ENCODE results near the gene PLEK2.

Gene PLEK2

DNA sequence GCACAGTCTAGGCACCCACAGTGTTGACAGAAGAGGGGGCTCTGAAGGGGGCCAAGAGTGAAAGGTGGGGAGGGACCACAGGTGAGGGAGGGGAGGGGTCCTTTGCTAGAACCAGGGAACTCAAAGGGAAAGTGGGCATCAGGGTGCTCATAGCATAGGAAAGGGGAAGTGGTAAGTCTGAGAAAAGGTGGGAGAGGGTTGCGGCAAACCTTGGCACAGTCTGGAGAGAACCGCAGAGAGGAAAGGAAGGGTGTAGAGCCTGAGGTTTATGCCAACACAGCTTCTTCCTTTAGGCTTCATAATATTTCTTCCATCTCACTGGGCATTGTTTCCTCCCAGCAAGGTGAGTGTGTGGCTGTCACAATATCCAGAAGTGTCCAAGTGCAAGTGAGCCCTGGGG, 11.5 kb upstream of the PLEK2 start:
- peak; percentile 80 to 91 (median 91) for DNase-seq
- whole genome bisulfite sequencing (ENCODE audit: insufficient coverage), result 20% methylated on average over 1 of the region's 2 CpGs
- Histone ChIP-seq H3K27me3 (replicated peaks in 2 of 5; ENCODE audit: control insufficient read depth in 4 of 5, insufficient read depth in 5 of 5, low read length in 4 of 5) (peaks cover 0 to 13% (median 4%) of the 10 kb centered on the region in 5 experiments), H3K9me3 (ENCODE audit: control extremely low read depth in 1 of 5, control insufficient read depth in 4 of 5, insufficient read depth in 2 of 5, low read depth in 1 of 5, low read length in 4 of 5) (no peaks in the 10 kb centered on the region), H3K4me1 (ENCODE audit: control extremely low read depth in 1 of 4, control insufficient read depth in 4 of 4, insufficient read depth in 4 of 4, low read length in 3 of 4) (peaks cover 0 to 25% (median 21%) of the 10 kb centered on the region in 4 experiments), H3K36me3 (ENCODE audit: control insufficient read depth in 4 of 4, insufficient read depth in 4 of 4, low read length in 3 of 4) (no peaks in the 10 kb centered on the region), H3K4me3 (ENCODE audit: control insufficient read depth in 1 of 7, extremely low read depth in 1 of 7, insufficient read depth in 4 of 7, low read depth in 2 of 7, low read length in 6 of 7) (peak overlapping the region in 2 of 7 experiments; percentile 42 to 43), H3K27ac (ENCODE audit: insufficient read depth in 1 of 2, low read depth in 1 of 2, low read length in 2 of 2, poor library complexity in 1 of 2, severe bottlenecking in 2 of 2) (no peak overlapping the region)
- CTCF ChIA-PET, result interaction anchor here (1.1 to 11.4 kb wide), 9 partner anchors 9 to 280 kb away, joined by 3 to 238 read pairs (median 4); no protein-coding TSS in a partner anchor
- POLR2A ChIA-PET, result interaction anchor here (1.0 kb wide), 1 partner anchor 9 kb away, joined by 3 read pairs; no protein-coding TSS in a partner anchor

DNA sequence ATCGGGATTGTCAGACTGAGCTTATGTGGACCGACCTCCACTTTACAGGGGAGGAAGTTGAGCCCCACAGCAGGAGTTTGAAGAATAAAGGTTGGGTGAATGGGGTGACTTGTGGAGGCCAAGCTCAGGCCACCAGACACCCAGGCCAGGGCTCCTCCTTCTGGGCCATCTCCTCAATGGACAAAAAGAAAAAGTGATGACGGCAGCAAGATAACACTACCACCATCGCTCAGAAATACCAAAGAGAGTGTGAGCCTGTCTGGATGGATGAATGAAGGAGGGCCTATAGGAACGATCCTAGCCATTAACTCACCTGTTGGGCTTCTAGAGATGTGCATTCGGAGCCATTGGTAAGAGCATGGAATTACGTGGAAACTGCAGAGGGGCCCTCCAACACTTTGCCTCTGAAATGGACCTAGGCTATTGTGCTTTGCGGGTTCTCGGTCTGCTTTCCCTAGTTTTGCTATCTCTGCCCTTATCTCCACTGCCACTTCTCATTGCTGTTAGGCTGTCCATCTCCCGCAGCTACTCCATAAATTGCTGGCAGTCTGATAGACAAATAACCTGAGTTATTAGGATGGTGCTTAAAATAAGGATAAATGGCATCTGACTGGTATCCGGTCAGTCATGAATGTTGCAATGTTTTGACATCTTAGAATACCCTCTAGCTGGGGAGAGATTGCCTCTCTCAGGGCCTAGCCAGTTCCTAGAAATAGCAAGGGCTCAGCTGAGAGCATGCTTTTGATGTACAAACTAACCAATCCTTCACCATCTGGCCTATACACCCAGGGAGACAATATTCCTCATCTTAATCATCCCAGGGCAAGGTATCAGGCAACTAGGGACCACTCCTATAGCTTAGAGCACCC, 9.6 kb upstream of the PLEK2 start:
- WGBS (ENCODE audit: insufficient coverage), result 98% methylated on average over 7 of the region's 11 CpGs
- no peaks in the 10 kb centered on the region for H3K9me3 ChIP-seq (ENCODE audit: control extremely low read depth in 1 of 5, control insufficient read depth in 4 of 5, insufficient read depth in 2 of 5, low read depth in 1 of 5, low read length in 4 of 5)
- POLR2A ChIA-PET, result no interaction called here
- CTCF ChIA-PET, result interaction anchor here (0.7 to 1.3 kb wide), 4 partner anchors 21 to 183 kb away, joined by 3 read pairs; no protein-coding TSS in a partner anchor
- H3K4me3 ChIP-seq (ENCODE audit: control insufficient read depth in 1 of 7, extremely low read depth in 1 of 7, insufficient read depth in 4 of 7, low read depth in 2 of 7, low read length in 6 of 7), result no peak overlapping the region
- no peak overlapping the region for H3K27ac ChIP-seq (ENCODE audit: insufficient read depth in 1 of 2, low read depth in 1 of 2, low read length in 2 of 2, poor library complexity in 1 of 2, severe bottlenecking in 2 of 2)
- no peak for DNase-seq
- H3K27me3 ChIP-seq (replicated peaks in 2 of 5; ENCODE audit: control insufficient read depth in 4 of 5, insufficient read depth in 5 of 5, low read length in 4 of 5), result peaks cover 0 to 9% (median 4%) of the 10 kb centered on the region in 5 experiments
- H3K36me3 ChIP-seq (ENCODE audit: control insufficient read depth in 4 of 4, insufficient read depth in 4 of 4, low read length in 3 of 4), result no peaks in the 10 kb centered on the region
- H3K4me1 ChIP-seq (ENCODE audit: control extremely low read depth in 1 of 4, control insufficient read depth in 4 of 4, insufficient read depth in 4 of 4, low read length in 3 of 4), result peaks cover 0 to 23% (median 18%) of the 10 kb centered on the region in 4 experiments

DNA sequence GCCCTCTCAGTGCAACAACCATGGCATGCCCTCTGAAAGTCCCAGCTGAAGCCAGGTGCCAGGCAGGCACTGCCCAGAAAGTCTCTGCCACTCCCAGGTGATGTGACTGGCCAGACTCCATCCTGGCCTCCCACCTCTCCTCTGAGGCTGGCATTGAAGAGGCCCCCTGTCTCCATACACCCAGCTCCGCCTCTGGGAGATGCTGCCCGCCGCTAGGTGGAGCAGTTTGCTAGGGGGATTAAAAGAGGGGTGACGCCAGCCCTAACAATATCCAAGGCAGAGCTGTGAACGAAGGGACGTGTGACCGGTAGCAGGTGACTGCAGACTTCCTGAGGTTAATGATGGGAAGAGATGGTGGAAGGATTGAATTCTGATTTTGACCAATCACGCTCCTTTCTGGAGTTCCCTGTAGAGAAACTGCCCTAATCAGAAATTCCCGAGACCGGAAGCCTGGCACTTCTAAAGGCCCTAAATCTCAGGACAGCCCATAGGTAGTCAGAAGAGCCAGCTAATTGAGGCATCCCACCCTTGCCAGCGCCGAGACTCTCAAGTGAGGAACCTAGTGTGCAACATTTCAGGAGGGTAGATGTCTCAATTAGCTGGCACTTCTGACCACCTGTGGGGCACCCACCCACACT, 8.3 kb upstream of the PLEK2 start:
- Histone ChIP-seq H3K4me3 (ENCODE audit: control insufficient read depth in 1 of 7, extremely low read depth in 1 of 7, insufficient read depth in 4 of 7, low read depth in 2 of 7, low read length in 6 of 7) (no peak overlapping the region), H3K27ac (ENCODE audit: insufficient read depth in 1 of 2, low read depth in 1 of 2, low read length in 2 of 2, poor library complexity in 1 of 2, severe bottlenecking in 2 of 2) (no peak overlapping the region), H3K36me3 (ENCODE audit: control insufficient read depth in 4 of 4, insufficient read depth in 4 of 4, low read length in 3 of 4) (no peaks in the 10 kb centered on the region), H3K9me3 (ENCODE audit: control extremely low read depth in 1 of 5, control insufficient read depth in 4 of 5, insufficient read depth in 2 of 5, low read depth in 1 of 5, low read length in 4 of 5) (no peaks in the 10 kb centered on the region), H3K27me3 (replicated peaks in 2 of 5; ENCODE audit: control insufficient read depth in 4 of 5, insufficient read depth in 5 of 5, low read length in 4 of 5) (peaks cover 0 to 5% (median 0%) of the 10 kb centered on the region in 5 experiments), H3K4me1 (ENCODE audit: control extremely low read depth in 1 of 4, control insufficient read depth in 4 of 4, insufficient read depth in 4 of 4, low read length in 3 of 4) (peaks cover 0 to 23% (median 18%) of the 10 kb centered on the region in 4 experiments)
- POLR2A ChIA-PET, result no interaction called here
- DNase-seq, result peak in 2 of 3 donors; percentile 56 to 64
- WGBS (ENCODE audit: insufficient coverage), result 79% methylated on average over 11 of the region's 12 CpGs
- CTCF ChIA-PET, result interaction anchor here (1.1 to 1.5 kb wide), 5 partner anchors 14 to 162 kb away, joined by 3 to 4 read pairs (median 3); no protein-coding TSS in a partner anchor

DNA sequence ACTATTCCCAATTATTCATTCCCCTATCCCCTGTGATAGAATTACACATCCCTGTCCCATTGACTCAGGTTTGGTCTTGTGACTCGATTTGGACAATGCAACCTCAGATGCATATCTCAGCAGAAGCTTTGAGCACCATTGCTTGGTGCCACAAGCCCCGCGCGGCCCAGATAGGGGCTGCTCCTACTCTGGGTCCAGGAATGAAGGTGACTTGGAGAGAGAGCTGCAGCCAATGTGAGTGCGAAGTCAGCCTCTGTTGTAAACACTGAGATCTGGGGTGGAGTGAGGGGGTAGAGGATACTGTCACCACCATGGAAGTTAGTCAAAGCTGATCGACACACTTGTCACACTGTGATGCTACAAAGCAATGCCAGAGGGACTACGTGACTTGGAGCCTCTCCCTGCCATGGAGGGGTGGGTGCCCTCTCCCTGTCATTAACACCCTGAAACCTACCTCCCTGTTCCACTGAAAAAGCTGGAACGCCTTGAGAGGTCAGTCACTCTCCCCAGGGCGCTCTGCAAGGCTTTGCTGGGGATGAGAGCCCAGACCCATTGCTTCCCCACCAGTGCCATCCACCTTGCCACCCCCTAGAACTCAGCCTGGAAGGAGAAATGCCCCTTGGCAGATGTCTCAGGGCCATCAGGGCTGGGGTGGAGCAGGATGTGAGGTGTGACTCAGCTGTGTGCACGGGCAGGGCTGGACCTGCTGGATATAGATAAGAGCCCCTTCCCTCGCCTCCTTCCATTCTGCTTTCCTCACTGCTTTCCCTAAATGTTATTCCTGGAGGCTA, 6.6 kb upstream of the PLEK2 start:
- H3K36me3 ChIP-seq (ENCODE audit: control insufficient read depth in 4 of 4, insufficient read depth in 4 of 4, low read length in 3 of 4), result no peaks in the 10 kb centered on the region

DNA sequence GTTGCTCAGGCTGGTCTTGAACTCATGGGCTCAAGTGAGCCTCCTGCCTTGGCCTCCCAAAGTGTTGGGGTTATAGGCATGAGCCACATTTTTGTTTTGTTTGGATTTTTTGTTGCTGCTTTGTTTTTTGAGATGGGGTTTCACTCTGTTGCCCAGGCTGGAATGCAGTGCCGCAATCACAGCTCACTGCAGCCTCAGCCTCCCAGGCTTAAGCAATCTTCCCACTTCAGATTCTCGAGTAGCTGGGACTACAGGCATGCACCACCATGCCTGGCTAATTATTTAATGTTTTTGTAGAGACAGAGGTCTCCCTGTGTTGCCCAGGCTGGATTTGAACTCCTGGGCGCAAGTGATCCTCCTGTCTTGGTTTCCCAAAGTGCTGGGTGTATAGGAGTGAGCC, 5.7 kb upstream of the PLEK2 start:
- H3K4me1 ChIP-seq (ENCODE audit: control extremely low read depth in 1 of 4, control insufficient read depth in 4 of 4, insufficient read depth in 4 of 4, low read length in 3 of 4), result peaks cover 0 to 17% (median 14%) of the 10 kb centered on the region in 4 experiments
- H3K9me3 ChIP-seq (ENCODE audit: control extremely low read depth in 1 of 5, control insufficient read depth in 4 of 5, insufficient read depth in 2 of 5, low read depth in 1 of 5, low read length in 4 of 5), result no peaks in the 10 kb centered on the region
- ChIA-PET CTCF (interaction anchor here (2.3 to 4.8 kb wide), 2 partner anchors 10 to 154 kb away, joined by 6 to 36 read pairs; no protein-coding TSS in a partner anchor), POLR2A (no interaction called here)
- 90% methylated on average over 2 of the region's 3 CpGs for WGBS (ENCODE audit: insufficient coverage)
- no peaks in the 10 kb centered on the region for H3K36me3 ChIP-seq (ENCODE audit: control insufficient read depth in 4 of 4, insufficient read depth in 4 of 4, low read length in 3 of 4)
- no peak overlapping the region for H3K4me3 ChIP-seq (ENCODE audit: control insufficient read depth in 1 of 7, extremely low read depth in 1 of 7, insufficient read depth in 4 of 7, low read depth in 2 of 7, low read length in 6 of 7)
- H3K27ac ChIP-seq (ENCODE audit: insufficient read depth in 1 of 2, low read depth in 1 of 2, low read length in 2 of 2, poor library complexity in 1 of 2, severe bottlenecking in 2 of 2), result no peak overlapping the region
- H3K27me3 ChIP-seq (replicated peaks in 2 of 5; ENCODE audit: control insufficient read depth in 4 of 5, insufficient read depth in 5 of 5, low read length in 4 of 5), result peaks cover 0 to 5% (median 2%) of the 10 kb centered on the region in 5 experiments
- DNase-seq, result no peak

More for the DNA sequence above, 6.6 kb upstream of the PLEK2 start:
- WGBS (ENCODE audit: insufficient coverage), result 76% methylated on average over 5 of the region's 11 CpGs
- CTCF ChIA-PET, result interaction anchor here (4.8 kb wide), 1 partner anchor 9 kb away, joined by 36 read pairs; no protein-coding TSS in a partner anchor
- Histone ChIP-seq H3K4me1 (ENCODE audit: control extremely low read depth in 1 of 4, control insufficient read depth in 4 of 4, insufficient read depth in 4 of 4, low read length in 3 of 4) (peaks cover 0 to 20% (median 18%) of the 10 kb centered on the region in 4 experiments), H3K9me3 (ENCODE audit: control extremely low read depth in 1 of 5, control insufficient read depth in 4 of 5, insufficient read depth in 2 of 5, low read depth in 1 of 5, low read length in 4 of 5) (no peaks in the 10 kb centered on the region), H3K27ac (ENCODE audit: insufficient read depth in 1 of 2, low read depth in 1 of 2, low read length in 2 of 2, poor library complexity in 1 of 2, severe bottlenecking in 2 of 2) (no peak overlapping the region), H3K27me3 (replicated peaks in 2 of 5; ENCODE audit: control insufficient read depth in 4 of 5, insufficient read depth in 5 of 5, low read length in 4 of 5) (peaks cover 0 to 5% (median 0%) of the 10 kb centered on the region in 5 experiments), H3K4me3 (ENCODE audit: control insufficient read depth in 1 of 7, extremely low read depth in 1 of 7, insufficient read depth in 4 of 7, low read depth in 2 of 7, low read length in 6 of 7) (no peak overlapping the region)
- DNase-seq, result peak in 2 of 3 donors; percentile 41 to 55
- POLR2A ChIA-PET, result no interaction called here

DNA sequence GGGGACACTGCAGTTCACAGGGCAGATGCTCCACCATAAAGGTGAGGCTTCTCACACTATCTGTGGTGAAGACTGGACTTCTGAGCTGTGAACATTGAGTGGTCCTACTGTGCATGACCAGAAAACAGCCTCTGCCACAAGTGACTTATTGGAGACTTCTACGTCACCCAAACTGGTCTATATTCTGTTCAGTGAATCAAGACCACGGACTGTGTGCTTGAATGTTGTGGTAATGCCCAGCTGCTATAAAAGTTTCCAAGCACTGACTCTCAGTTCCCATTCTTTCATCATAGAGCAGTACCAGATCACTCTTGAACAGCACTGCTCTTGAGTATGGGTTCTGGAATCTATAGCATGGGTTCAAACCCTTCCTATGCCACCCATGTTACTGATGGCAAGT, 4.8 kb upstream of the PLEK2 start:
- ChIA-PET POLR2A (no interaction called here), CTCF (interaction anchor here (0.8 to 4.8 kb wide), 4 partner anchors 8 to 155 kb away, joined by 3 to 36 read pairs (median 4); partner anchors contain the start of gene ATP6V1D)
- no peak overlapping the region for H3K4me3 ChIP-seq (ENCODE audit: control insufficient read depth in 1 of 7, extremely low read depth in 1 of 7, insufficient read depth in 4 of 7, low read depth in 2 of 7, low read length in 6 of 7)
- H3K9me3 ChIP-seq (ENCODE audit: control extremely low read depth in 1 of 5, control insufficient read depth in 4 of 5, insufficient read depth in 2 of 5, low read depth in 1 of 5, low read length in 4 of 5), result no peaks in the 10 kb centered on the region
- H3K4me1 ChIP-seq (ENCODE audit: control extremely low read depth in 1 of 4, control insufficient read depth in 4 of 4, insufficient read depth in 4 of 4, low read length in 3 of 4), result peaks cover 0 to 24% (median 20%) of the 10 kb centered on the region in 4 experiments
- no peak for DNase-seq
- 100% methylated on average over 2 of the region's 2 CpGs for WGBS (ENCODE audit: insufficient coverage)
- no peaks in the 10 kb centered on the region for H3K36me3 ChIP-seq (ENCODE audit: control insufficient read depth in 4 of 4, insufficient read depth in 4 of 4, low read length in 3 of 4)
- H3K27ac ChIP-seq (ENCODE audit: insufficient read depth in 1 of 2, low read depth in 1 of 2, low read length in 2 of 2, poor library complexity in 1 of 2, severe bottlenecking in 2 of 2), result no peak overlapping the region
- H3K27me3 ChIP-seq (replicated peaks in 2 of 5; ENCODE audit: control insufficient read depth in 4 of 5, insufficient read depth in 5 of 5, low read length in 4 of 5), result peaks cover 0 to 11% (median 7%) of the 10 kb centered on the region in 5 experiments

Measured in common myeloid progenitor, CD34-positive (primary cell).